GM13976 (cell line): ENCODE results near the gene PPP2R5D.
A peak's percentile ranks its signal among the peaks of the same experiment; 100 is the strongest.

Source experiments
- DNase-seq: peaks from one replicate; pipeline ENCODE4 v3.0.0; 2012; ENCODE audit warnings: low spot score
- CTCF ChIP-seq: IDR thresholded peaks from 2 replicates; pipeline ENCODE4 v1.5.1; 2012; ENCODE audit warnings: borderline replicate concordance, mild to moderate bottlenecking; ENCODE audit not compliant: insufficient read depth; ENCODE audit errors: extremely low read depth, missing control alignments, control extremely low read depth
- in situ Hi-C: fragments of 300-500 bp; cut with MboI; formaldehyde crosslinking; loops from one replicate; pipeline ENCODE4 v1.12.0; 2022; ENCODE audit warnings: low sequenced_read_pairs, mixed read lengths, inconsistent platforms; ENCODE audit not compliant: unreplicated experiment

Gene PPP2R5D

GRCh38 chr6:42984001-42984923 is at the start of gene PPP2R5D:
TSS of gene PPP2R5D (plus strand) at chr6:42984570. CDS start at chr6:42984678, 108 bp downstream.
- in situ Hi-C loops, result no loop called here
- peak; percentile 97 for DNase-seq
- no peak for TF ChIP-seq CTCF

- in situ Hi-C loops, result no loop called here
- DNase-seq, result no peak
- TF ChIP-seq CTCF, result no peak
Measured at GRCh38 chr6:42935322-42935721, 49.0 kb upstream of the PPP2R5D start.

GRCh38 chr6:42936398-42936797 is 48.0 kb upstream of the PPP2R5D start:
- no peak for DNase-seq
- in situ Hi-C loops, result no loop called here
- no peak for TF ChIP-seq CTCF

GRCh38 chr6:42937548-42938427 is 46.6 kb upstream of the PPP2R5D start:
- no peak for TF ChIP-seq CTCF
- in situ Hi-C loops, result no loop called here

GRCh38 chr6:42938428-42938796 is 46.0 kb upstream of the PPP2R5D start:
- no peak for DNase-seq
- TF ChIP-seq CTCF, result no peak
- in situ Hi-C loops, result no loop called here

More at GRCh38 chr6:42937548-42938427, 46.6 kb upstream of the PPP2R5D start:
- no peak for DNase-seq

- in situ Hi-C loops, result no loop called here
- no peak for TF ChIP-seq CTCF
- no peak for DNase-seq
Measured at GRCh38 chr6:42938987-42939809, 45.2 kb upstream of the PPP2R5D start.
